HG03095 (cell line): ENCODE results near the gene PIK3R6.

Experiments used
- ATAC-seq: cut with Tn5 transposase; IDR thresholded peaks from one replicate; pipeline ENCODE4 v1.9.1; 2021; ENCODE audit warnings: moderate library complexity; ENCODE audit not compliant: unreplicated experiment

Gene PIK3R6

DNA sequence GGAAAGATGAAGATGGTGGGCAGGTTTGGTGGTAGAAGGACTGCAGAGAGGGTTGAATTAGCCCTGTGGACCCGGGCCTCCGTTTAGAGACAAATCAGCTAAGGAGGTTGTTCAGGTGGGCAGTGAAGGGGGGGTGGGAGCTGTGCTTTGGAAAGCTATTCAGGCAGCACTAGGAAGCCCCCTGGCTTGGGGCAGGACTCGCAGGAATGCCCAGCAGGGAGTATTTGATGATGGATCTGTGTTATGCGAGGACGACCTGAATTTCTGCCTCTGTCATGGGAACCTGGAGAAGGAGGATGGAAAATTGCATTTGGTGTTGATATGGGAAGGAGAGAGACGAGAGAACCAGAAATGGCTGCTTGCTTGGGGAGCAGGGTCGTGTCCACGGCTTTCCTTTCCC, 112.6 kb downstream of the PIK3R6 start:
- no peak for ATAC-seq

DNA sequence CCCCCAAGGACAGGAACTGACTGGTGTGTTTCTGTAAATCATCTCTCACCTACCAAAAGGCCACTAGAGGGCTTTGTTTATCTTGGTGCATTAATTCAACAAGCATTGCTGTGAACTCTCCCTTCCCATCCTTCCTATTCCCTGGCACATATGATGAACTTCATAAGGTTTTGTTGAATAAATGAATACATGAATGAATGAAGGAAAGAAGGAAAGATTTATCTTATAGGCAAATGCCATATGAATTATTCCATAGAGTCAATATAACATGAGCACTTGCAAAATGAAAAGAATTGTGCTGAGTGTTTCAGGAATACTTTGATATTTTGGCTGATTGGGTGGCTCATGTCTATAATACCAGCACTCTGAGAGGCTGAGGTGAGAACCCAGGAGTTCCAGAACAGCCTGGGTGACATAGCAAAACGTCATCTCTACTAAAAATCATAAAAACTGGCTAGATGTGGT, 113.5 kb downstream of the PIK3R6 start:
- no peak for ATAC-seq

DNA sequence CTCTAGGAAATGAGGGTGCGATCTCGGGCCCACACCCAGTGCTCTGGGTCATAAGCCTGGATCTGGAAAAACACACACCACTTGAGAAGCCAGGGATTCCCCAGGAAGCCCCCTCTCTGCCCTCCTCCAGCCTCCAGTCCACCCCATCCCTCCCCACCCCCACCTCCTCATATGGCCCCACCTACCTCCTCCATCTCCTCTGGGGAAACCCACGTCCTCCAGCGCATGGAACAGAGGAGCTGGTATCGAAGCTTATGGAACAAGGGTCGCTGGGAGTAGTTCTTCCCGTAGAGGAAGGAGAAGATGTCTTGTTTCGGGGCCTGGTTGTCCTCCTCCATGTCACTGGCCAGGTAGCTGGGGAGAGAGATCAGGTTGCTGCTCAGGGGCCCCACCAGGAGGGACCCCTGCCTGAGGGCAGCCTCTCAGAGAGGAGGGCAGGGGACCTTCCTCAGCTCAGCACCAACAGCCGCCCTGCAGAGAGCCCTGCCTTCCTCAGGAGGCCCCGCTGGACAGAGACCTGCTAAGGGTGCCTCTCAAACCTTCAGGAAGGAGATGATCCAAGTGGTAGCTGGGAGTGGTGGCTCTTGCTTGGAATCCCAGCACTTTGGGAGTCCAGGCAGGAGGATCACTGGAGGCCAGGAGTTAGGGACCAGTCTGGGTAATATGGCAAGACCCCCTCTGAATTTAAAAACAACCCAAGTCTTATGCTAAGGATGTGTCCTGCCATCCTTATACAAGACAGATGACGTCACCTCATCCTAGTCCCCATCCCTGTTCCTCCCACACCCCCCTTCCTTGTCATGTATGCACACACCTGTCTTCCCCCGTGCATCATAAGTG, 114.1 kb downstream of the PIK3R6 start:
- ATAC-seq: no peak
